Activated T-helper 1 cell treated with anti-CD3 and anti-CD28 coated beads, Interleukin-12 subunit alpha, Interleukin-12 subunit beta, Interleukin-2, Interleukin-4 antibody, amounts not matched to agents 30 ng/mL and 10 ng/mL and 1 ng/mL, durations not matched to agents 14 hours and 24 hours and 36 hours (primary cell): ENCODE results near the gene EEF1A2. TPM values are rescaled to one million over a fixed set of nuclear protein-coding genes. Genes with fewer than 3 reads are reported as not detected.

Source experiments
- DNase-seq: peaks from one replicate; pipeline ENCODE4 v3.0.0; 2021; ENCODE audit warnings: low spot score
- H3K27ac Mint-ChIP-seq: one replicate; pipeline ENCODE4 v1.8.0; 2021; ENCODE audit warnings: mild to moderate bottlenecking, mixed read lengths
- H3K27me3 Mint-ChIP-seq: one replicate; pipeline ENCODE4 v1.8.0; 2022; ENCODE audit warnings: mild to moderate bottlenecking, moderate library complexity, mixed read lengths; ENCODE audit not compliant: insufficient read depth
- H3K36me3 Mint-ChIP-seq: one replicate; pipeline ENCODE4 v1.8.0; 2021; ENCODE audit warnings: low read depth, mixed read lengths
- H3K4me1 Mint-ChIP-seq: one replicate; pipeline ENCODE4 v1.8.0; 2021; ENCODE audit warnings: low read depth, mixed read lengths
- H3K4me3 Mint-ChIP-seq: one replicate; pipeline ENCODE4 v1.8.0; 2021; ENCODE audit warnings: mild to moderate bottlenecking, moderate library complexity, mixed read lengths
- H3K9me3 Mint-ChIP-seq: one replicate; pipeline ENCODE4 v1.8.0; 2021; ENCODE audit warnings: mixed read lengths
- intact Hi-C: fragments of 100-400 bp; cut with micrococcal nuclease; formaldehyde crosslinking; loops from one replicate; pipeline ENCODE4 v1.15.1; 2024
- total RNA-seq: library from RNA; stranded (reverse); gene quantifications from 2 replicates; pipeline ENCODE4 v1.2.3, GENCODE V29; 2022

Gene EEF1A2
- total RNA-seq, 1 donor from 2014 or later: 0.80 TPM

DNA sequence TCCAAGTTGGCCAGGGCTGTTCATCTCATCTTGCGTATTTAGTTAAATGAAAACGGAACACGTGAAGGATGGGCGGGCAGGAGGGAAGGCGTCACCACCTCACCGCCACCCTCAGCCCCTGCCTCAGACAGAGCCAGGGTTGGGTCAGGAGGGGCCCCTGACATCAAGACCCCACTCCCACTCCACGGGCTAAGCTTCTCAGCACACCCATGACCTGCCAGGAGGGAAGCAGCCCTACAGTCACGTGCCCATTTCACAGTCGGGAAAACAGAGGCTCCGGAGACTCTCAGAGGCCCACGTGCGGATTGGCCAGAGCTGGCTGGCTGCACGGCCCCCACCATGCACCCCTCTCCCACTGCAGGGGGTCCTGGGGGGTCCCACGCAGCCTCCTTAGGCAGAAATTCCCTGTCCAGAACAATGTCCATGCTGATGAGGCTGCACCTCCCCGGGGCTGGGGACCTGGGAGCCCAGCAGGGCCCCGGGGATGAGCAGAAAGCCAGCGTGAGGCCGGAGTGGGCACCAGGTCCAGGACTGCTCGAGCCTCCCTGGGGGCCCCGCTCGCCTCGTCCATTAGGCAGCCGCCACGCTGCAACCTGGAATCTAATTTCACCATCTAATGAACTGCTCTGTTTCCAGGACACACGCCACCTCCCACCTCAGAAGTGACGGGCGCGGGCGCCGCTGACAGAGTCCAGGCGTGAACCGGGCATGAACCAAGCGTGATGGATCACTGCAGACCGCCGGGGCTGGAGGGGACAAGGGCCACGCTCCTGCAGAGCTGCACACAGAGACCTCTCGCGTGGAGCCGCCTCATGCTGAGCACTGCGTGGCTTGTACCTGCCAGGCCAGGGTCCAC is 42.2 kb downstream of the EEF1A2 start:
- H3K4me1 Mint-ChIP-seq: no peaks in the 10 kb centered on the region
- intact Hi-C loops: no loop called here
- H3K36me3 Mint-ChIP-seq: no peaks in the 10 kb centered on the region
- H3K27ac Mint-ChIP-seq: no peak overlapping the region
- H3K4me3 Mint-ChIP-seq: no peak overlapping the region
- H3K9me3 Mint-ChIP-seq: no peaks in the 10 kb centered on the region
- DNase-seq: no peak
- peaks cover 10% of the 10 kb centered on the region for H3K27me3 Mint-ChIP-seq

DNA sequence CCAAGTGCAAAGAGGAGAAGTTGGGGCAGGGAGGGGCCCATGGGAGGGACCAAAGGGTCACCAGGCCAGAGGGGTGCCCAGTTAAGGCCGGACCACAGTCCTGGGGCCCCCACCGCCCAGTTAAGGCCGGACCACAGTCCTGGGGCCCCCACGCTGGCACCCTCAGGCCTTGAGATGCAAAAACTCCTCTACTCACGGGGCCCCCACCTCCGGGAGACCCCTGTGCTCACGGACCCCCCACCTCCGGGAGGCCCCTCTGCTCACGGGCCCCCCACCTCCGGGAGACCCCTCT is 43.4 kb downstream of the EEF1A2 start:
- no peak overlapping the region for H3K27ac Mint-ChIP-seq
- intact Hi-C loops: no loop called here
- DNase-seq: no peak
- H3K27me3 Mint-ChIP-seq: peaks cover 12% of the 10 kb centered on the region
- H3K4me1 Mint-ChIP-seq: no peaks in the 10 kb centered on the region
- H3K36me3 Mint-ChIP-seq: no peaks in the 10 kb centered on the region
- H3K4me3 Mint-ChIP-seq: no peak overlapping the region
- H3K9me3 Mint-ChIP-seq: no peaks in the 10 kb centered on the region

DNA sequence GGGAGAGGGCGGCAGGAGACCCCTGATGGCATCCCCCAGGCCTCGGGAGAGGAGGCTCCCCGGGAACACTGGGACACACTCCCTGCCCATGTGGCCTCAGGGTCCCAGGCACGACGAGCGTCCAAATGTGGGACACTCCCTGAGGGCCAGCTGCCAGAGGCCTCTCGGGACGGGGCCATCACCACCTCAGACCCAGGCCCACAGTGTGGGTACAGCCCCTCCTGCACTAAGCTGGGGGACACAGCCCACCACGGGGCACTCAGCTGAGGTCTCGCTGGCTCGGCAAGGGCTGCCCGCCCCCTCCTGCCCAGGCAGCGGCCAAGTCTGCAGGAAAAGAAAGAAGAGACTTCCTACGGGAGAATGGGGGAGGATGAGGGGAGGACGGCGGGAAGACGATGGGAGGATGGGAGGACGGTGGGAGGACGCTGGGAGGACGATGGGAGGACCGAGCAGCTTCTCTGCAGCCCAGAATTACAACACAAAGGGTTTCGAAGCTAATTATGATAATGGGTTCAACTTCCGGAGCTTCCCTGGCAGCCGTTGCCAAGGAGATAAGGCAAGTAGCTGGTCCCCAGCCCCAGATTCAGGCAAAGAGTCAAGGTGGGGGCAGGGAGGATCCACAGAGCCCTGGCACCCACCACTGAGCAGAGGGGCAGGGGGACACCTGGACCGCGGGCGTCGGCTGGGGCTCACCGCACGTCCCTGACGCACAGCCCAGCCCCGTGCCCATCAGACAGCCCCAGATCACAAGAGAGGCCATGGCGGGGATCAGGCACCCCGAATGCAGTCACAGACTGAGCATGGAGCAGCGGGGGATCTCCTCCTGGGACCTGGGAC is 43.9 kb downstream of the EEF1A2 start:
- Mint-ChIP-seq H3K36me3 (no peaks in the 10 kb centered on the region), H3K4me1 (no peaks in the 10 kb centered on the region), H3K4me3 (no peak overlapping the region), H3K27ac (no peak overlapping the region), H3K27me3 (peaks cover 12% of the 10 kb centered on the region), H3K9me3 (no peaks in the 10 kb centered on the region)
- no peak for DNase-seq
- intact Hi-C loops: no loop called here

DNA sequence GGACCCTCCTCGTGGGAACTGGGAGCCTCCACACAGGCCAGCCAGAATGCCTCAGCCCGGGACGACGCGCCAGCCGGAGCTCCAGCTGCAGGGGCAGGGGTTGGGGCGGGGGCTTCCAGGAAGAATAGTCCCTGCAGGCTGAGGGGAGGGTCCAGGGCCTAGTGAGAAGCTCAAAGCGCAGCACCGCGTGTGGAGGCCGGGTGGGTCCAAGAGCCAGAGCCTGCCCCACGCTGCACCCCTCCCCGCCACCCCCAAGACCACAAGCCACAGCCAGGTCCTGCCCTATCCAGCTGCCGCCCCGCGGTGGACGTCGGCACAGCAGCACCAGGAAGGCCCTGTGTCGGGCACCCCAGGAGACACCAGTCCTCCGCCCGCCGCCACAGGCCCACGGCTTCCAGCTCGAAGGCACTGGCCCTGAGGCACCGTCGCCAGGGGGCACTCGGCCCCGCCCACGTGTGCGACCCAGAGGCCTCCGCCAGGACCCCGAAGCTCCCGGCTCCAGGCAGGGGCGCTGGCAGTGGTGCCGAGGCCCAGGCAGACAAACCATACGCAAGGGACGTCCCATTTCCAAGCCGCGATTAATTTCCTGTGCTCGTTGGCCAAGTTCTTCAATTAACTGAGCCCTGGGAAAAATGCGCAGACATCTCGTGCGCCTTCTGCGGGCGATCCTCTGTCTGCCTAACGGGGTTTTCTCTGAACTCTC is 45.9 kb downstream of the EEF1A2 start:
- H3K9me3 Mint-ChIP-seq: no peaks in the 10 kb centered on the region
- H3K4me3 Mint-ChIP-seq: no peak overlapping the region
- H3K27me3 Mint-ChIP-seq: peaks cover 12% of the 10 kb centered on the region
- no peaks in the 10 kb centered on the region for H3K4me1 Mint-ChIP-seq
- H3K36me3 Mint-ChIP-seq: no peaks in the 10 kb centered on the region
- H3K27ac Mint-ChIP-seq: no peak overlapping the region
- intact Hi-C loops: no loop called here
- DNase-seq: no peak

DNA sequence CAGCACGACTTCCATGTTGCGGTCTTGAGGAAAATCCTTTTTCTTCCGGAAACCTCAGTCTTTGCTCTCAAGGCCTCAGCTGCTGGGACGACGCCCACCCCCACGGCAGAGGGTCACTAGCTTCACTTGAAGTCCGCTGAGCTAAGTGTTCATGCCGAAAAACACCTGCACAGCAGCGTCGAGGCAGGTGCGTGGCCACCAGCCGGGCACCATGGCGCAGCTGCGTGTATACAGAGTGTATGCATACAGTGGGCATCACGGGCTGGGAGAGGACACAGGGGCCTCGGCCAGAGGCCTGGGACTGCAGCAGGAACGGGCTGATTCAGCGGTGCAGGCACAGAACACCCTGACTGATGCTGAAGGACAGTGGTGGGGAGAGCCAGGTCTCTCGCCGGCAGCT is 46.5 kb downstream of the EEF1A2 start:
- intact Hi-C loops: no loop called here

DNA sequence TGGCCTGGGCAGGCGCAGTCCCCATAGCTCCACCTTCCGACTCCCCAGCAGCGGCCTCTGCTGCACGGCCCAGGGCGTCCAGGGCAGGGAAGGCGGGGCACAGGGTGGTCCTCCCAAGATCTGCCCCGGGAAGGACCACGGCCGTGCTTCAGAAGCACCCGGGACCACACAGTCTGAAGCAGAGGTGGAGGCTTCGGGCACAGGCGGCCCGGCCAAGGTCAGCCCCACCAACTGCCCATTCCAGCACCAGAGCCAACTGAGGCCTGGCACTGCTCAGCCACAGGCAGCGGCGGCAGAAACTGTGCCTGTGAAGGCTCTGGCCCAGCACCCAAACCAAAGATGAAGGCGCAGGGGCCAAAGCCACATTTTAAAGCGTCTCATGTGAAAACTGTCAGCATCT is 47.1 kb downstream of the EEF1A2 start:
- Mint-ChIP-seq H3K27me3 (peaks cover 14% of the 10 kb centered on the region), H3K4me3 (no peak overlapping the region), H3K9me3 (no peaks in the 10 kb centered on the region), H3K36me3 (no peaks in the 10 kb centered on the region), H3K4me1 (no peaks in the 10 kb centered on the region), H3K27ac (no peak overlapping the region)
- intact Hi-C loops: no loop called here
- no peak for DNase-seq

More for the DNA sequence above, 46.5 kb downstream of the EEF1A2 start:
- DNase-seq: no peak
- Mint-ChIP-seq H3K4me1 (no peaks in the 10 kb centered on the region), H3K27ac (no peak overlapping the region), H3K36me3 (no peaks in the 10 kb centered on the region), H3K4me3 (no peak overlapping the region), H3K9me3 (no peaks in the 10 kb centered on the region), H3K27me3 (peaks cover 12% of the 10 kb centered on the region)

DNA sequence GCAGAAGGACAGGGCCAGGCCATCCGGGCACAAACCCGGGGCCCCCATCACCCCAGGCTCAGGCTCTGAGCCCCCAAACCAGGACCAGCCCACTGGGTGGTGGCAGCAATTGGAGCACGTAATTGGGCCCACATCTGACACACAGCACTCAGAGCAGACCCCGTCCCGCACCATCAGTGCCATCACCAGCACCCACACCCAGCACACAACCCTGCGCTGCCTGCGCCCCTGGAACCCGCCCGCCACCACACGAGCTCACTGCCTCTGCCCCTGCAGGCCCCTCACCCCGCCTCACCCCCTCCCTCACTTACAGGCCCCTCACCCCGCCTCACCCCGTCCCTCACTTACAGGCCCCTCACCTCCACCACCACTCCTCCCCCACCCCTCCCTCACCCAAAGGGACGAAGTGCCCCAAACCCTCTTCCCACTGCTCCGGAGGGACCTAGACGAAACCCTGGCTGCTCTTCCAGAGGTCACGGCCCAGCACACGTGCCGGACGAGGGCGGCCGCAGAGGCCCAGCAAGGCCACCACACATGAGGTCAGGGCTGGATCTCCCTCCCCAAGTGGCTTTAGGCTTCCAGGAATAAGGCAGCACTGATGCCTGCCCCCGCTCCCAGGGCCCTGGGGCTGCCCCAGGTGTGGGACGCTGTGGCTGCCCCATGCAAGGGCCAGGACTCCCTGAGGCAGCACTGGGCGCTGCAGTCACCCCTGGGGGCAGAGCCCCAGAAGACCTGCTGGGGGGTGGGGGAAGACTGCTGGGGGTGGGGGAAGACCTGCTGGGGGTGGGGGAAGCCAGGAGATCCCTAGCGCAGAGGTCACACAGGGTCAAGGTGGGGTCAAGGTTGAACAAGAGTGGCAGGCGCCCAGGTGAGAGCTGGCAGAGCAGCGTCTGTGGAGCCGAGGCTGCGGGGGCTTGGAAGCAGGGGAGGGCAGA is 48.8 kb downstream of the EEF1A2 start:
- H3K4me1 Mint-ChIP-seq: no peaks in the 10 kb centered on the region
- peaks cover 13% of the 10 kb centered on the region for H3K27me3 Mint-ChIP-seq
- H3K36me3 Mint-ChIP-seq: no peaks in the 10 kb centered on the region
- no peak overlapping the region for H3K4me3 Mint-ChIP-seq
- intact Hi-C loops: no loop called here
- H3K27ac Mint-ChIP-seq: no peak overlapping the region
- no peaks in the 10 kb centered on the region for H3K9me3 Mint-ChIP-seq
- DNase-seq: no peak

DNA sequence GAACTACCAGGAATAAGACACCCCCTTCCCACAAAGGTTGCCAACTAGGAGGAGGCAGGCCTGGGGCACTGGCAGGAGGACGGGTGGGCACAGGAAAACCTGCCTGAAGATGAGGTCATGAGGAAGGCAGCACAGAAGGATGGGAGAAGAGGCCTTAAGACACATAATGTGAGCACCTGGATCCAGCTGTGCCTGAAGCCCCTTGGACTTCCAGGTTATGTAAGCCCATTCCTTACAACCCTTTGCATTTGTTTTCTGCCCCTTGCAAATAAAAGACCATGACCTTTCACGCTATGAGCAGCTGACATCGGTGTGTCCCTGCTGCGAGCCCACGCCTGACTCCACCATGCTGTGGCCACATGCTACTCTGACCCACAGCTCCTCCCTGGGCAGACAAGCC is 49.9 kb downstream of the EEF1A2 start:
- intact Hi-C loops: no loop called here
- Mint-ChIP-seq H3K9me3 (no peaks in the 10 kb centered on the region), H3K36me3 (no peaks in the 10 kb centered on the region), H3K27ac (no peak overlapping the region), H3K4me3 (no peak overlapping the region), H3K4me1 (no peaks in the 10 kb centered on the region), H3K27me3 (peaks cover 10% of the 10 kb centered on the region)
- no peak for DNase-seq

DNA sequence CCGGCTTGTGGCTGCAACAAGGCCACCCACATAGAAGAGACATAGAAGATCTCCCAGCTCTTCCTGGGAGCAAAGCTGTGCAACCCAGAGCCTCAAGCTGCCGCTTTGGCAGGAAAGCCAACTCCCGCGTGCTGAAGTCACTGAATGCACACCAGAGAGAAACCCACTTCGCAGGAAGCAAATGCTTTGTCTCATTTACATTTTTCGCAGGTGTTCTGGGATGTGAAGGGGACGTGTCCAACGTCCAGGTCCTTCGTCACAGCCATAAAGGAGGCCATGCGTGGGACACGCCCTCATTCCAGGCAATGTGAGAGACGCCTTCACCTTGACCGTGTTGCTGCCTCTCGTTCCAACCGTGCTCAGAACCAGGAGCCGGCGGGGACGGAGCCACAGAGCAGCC is 50.9 kb downstream of the EEF1A2 start:
- Mint-ChIP-seq H3K36me3 (no peaks in the 10 kb centered on the region), H3K4me3 (no peak overlapping the region), H3K27me3 (peaks cover 4% of the 10 kb centered on the region), H3K27ac (no peak overlapping the region), H3K9me3 (peaks cover 3% of the 10 kb centered on the region), H3K4me1 (no peaks in the 10 kb centered on the region)
- intact Hi-C loops: no loop called here
- no peak for DNase-seq

DNA sequence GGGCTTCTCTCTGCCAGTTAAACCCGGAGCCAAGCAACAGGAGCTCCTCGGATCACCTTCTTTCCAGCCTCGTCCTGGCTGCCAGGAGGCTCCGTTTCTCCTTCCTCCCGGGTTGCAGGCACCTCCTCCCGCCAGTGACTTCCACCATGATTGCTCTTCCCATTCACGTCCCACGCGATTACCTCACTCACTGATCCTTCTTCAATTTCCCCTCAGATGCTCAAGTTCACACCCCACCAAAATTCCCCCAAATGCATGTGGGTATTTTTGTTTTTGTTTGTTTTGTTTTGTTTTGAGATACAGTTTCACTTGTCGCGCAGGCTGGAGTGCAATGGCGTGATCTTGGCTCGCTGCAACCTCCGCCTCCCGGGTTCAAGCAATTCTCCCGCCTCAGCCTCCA is 51.6 kb downstream of the EEF1A2 start:
- no peaks in the 10 kb centered on the region for H3K36me3 Mint-ChIP-seq
- H3K4me3 Mint-ChIP-seq: no peak overlapping the region
- intact Hi-C loops: no loop called here
- H3K4me1 Mint-ChIP-seq: peaks cover 1% of the 10 kb centered on the region
- no peak overlapping the region for H3K27ac Mint-ChIP-seq
- H3K27me3 Mint-ChIP-seq: peaks cover 4% of the 10 kb centered on the region
- DNase-seq: no peak
- peaks cover 7% of the 10 kb centered on the region for H3K9me3 Mint-ChIP-seq

DNA sequence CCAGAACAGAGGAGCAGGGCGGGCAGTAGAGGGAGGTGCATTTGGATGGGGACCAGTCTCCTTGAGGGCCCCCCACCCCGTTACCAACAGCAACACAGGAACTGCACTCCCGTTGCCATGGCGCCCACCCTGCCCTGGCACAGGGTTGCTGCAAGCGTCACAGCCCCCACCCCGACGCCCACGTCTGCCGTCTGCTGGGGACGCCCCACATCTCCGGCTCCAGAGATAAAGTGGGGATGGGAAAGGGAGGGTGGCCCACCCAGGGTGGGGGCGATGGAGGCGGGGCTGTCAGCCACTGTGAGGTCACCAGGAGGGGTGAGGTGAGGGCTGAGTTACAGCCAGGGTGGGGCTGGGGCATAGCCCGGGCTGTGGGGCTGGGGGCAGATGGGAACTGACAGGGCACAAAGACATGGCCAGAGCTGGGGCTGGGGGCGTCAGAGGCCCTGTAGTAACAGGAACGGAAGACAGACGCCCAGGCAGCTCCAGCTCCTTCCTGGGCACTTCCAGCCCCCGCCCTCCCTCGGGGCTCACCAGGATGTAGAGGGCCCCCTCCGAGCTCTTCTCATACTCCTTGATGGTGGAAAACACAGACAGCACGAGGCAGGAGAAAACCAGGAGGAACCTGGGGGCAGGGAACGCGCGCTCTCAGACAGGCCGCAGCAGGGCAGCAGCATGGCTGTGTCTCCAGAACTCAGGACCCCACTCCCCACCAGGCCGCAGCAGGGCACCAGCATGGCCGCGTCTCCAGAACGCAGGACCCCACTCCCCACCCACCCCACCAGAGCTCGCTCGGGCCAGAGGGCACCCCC is 52.5 kb downstream of the EEF1A2 start:
- no peak overlapping the region for H3K4me3 Mint-ChIP-seq
- H3K27me3 Mint-ChIP-seq: peaks cover 4% of the 10 kb centered on the region
- H3K4me1 Mint-ChIP-seq: peaks cover 10% of the 10 kb centered on the region
- intact Hi-C loops: no loop called here
- no peak overlapping the region for H3K27ac Mint-ChIP-seq
- no peak for DNase-seq
- peaks cover 7% of the 10 kb centered on the region for H3K9me3 Mint-ChIP-seq
- H3K36me3 Mint-ChIP-seq: peaks cover 2% of the 10 kb centered on the region
